A673 (cell line): ENCODE data around the gene KIF7. TPM values are rescaled to one million over a fixed set of nuclear protein-coding genes. Genes with fewer than 3 reads are reported as not detected.

Experiments used
- BruUV-seq: library from RNA; stranded (reverse); fragments of 400-500 nt; replicated peaks from 2 replicates; lab custom pipeline; 2021; lab: Mats Ljungman, UMichigan
- CTCF ChIA-PET: fragments of 300-600 bp; sonication (Branson Sonifier 250); formaldehyde crosslinking; loops from one replicate; lab custom pipeline; 2022; ENCODE audit warnings: antibody characterized with exemption; lab: Charles Lee
- POLR2A ChIA-PET: fragments of 300-600 bp; sonication (Branson Sonifier 250); formaldehyde crosslinking; loops from one replicate; lab custom pipeline; 2022; ENCODE audit warnings: antibody characterized with exemption; ENCODE audit not compliant: low non-redundant PET; lab: Charles Lee
- DNase-seq: peaks from one replicate; pipeline ENCODE4 v3.0.0-alpha.2; 2015; ENCODE audit warnings: low spot score
- H3K27ac ChIP-seq: fragments of 200-600 bp; sonication (generic); 2 replicates; pipeline ENCODE4 v1.5.1; 2016; ENCODE audit warnings: mixed run types, low read depth, mild to moderate bottlenecking, mixed read lengths, antibody characterized with exemption, low read length; ENCODE audit not compliant: poor library complexity, severe bottlenecking
- H3K27me3 ChIP-seq: fragments of 200-600 bp; sonication (generic); replicated peaks from 2 replicates; pipeline ENCODE4 v1.6.1; 2017; ENCODE audit warnings: mixed run types, low read depth, mild to moderate bottlenecking, mixed read lengths, antibody characterized with exemption, low read length; ENCODE audit not compliant: insufficient read depth, poor library complexity
- H3K36me3 ChIP-seq: fragments of 200-600 bp; sonication (generic); 2 replicates; pipeline ENCODE4 v1.6.1; 2016; ENCODE audit warnings: mixed run types, mild to moderate bottlenecking, mixed read lengths, antibody characterized with exemption, low read length; ENCODE audit not compliant: insufficient read depth, poor library complexity, severe bottlenecking
- H3K4me1 ChIP-seq: fragments of 200-600 bp; sonication (generic); 2 replicates; pipeline ENCODE4 v1.6.1; 2017; ENCODE audit warnings: mixed run types, mild to moderate bottlenecking, mixed read lengths, antibody characterized with exemption, low read length; ENCODE audit not compliant: insufficient read depth, poor library complexity, severe bottlenecking
- H3K4me3 ChIP-seq: fragments of 200-600 bp; sonication (generic); 2 replicates; pipeline ENCODE4 v1.5.1; 2016; ENCODE audit warnings: low read depth, mixed run types, mild to moderate bottlenecking, mixed read lengths, low read length; ENCODE audit not compliant: poor library complexity, severe bottlenecking
- H3K9me3 ChIP-seq: fragments of 200-600 bp; sonication (generic); 2 replicates; pipeline ENCODE4 v1.6.1; 2016; ENCODE audit warnings: mixed run types, low read depth, mild to moderate bottlenecking, mixed read lengths, antibody characterized with exemption, low read length; ENCODE audit not compliant: poor library complexity, severe bottlenecking
- CTCF ChIP-seq: fragments of 300-800, 200-600 bp; sonication (generic); conservative IDR thresholded peaks from 2 replicates; pipeline ENCODE4 v1.5.1; 2017; ENCODE audit warnings: low read depth, mild to moderate bottlenecking, antibody characterized with exemption, low read length, moderate library complexity, mixed read lengths
- EZH2 ChIP-seq: fragments of 200-600 bp; sonication (generic); IDR thresholded peaks from 2 replicates; pipeline ENCODE4 v1.6.1; 2017; ENCODE audit warnings: borderline replicate concordance, low read depth, mild to moderate bottlenecking, mixed read lengths, antibody characterized with exemption, low read length; ENCODE audit not compliant: poor library complexity, severe bottlenecking
- intact Hi-C: fragments of 100-400 bp; cut with micrococcal nuclease; formaldehyde crosslinking; loops from one replicate; pipeline ENCODE4 v1.10.0; 2022; ENCODE audit not compliant: unreplicated experiment
- total RNA-seq: library from RNA; stranded (reverse); gene quantifications from 2 replicates; pipeline ENCODE4 v1.2.3, GENCODE V29; 2021

The KIF7 gene
- total RNA-seq, 1 experiment from 2014 or later = 9.5 TPM

GRCh38 chr15:89640245-89640644 is 15.0 kb downstream of the KIF7 start:
- BruUV-seq = no TSS peak
- DNase-seq = no peak
- no peaks in the 10 kb centered on the region for H3K4me1 ChIP-seq
- no peak overlapping the region for H3K4me3 ChIP-seq
- H3K27me3 ChIP-seq = no peaks in the 10 kb centered on the region
- no peaks in the 10 kb centered on the region for H3K36me3 ChIP-seq
- no peak overlapping the region for H3K27ac ChIP-seq
- TF ChIP-seq EZH2 = no peak
- no peak for TF ChIP-seq CTCF
- ChIA-PET POLR2A (no interaction called here), CTCF (no interaction called here)
- H3K9me3 ChIP-seq = no peaks in the 10 kb centered on the region
- intact Hi-C loops = no loop called here

- POLR2A ChIA-PET = no interaction called here
- peaks cover 51% of the 10 kb centered on the region for H3K36me3 ChIP-seq
- DNase-seq = no peak
These were observed 21.7 kb downstream of the KIF7 start for GRCh38 chr15:89633585-89633984.

GRCh38 chr15:89632563-89633430 is 22.5 kb downstream of the KIF7 start:
- Histone ChIP-seq H3K27ac (no peak overlapping the region), H3K27me3 (no peaks in the 10 kb centered on the region), H3K36me3 (peaks cover 59% of the 10 kb centered on the region), H3K4me3 (no peak overlapping the region), H3K4me1 (no peaks in the 10 kb centered on the region), H3K9me3 (peaks cover 9% of the 10 kb centered on the region)
- intact Hi-C loops = no loop called here
- ChIA-PET POLR2A (no interaction called here), CTCF (no interaction called here)
- no TSS peak for BruUV-seq
- DNase-seq = no peak
- no peak for TF ChIP-seq CTCF
- no peak for TF ChIP-seq EZH2

More at GRCh38 chr15:89633585-89633984, 21.7 kb downstream of the KIF7 start:
- BruUV-seq = no TSS peak
- TF ChIP-seq CTCF (no peak), EZH2 (no peak)
- CTCF ChIA-PET = no interaction called here
- intact Hi-C loops = no loop called here
- no peak overlapping the region for H3K4me3 ChIP-seq
- H3K27me3 ChIP-seq = no peaks in the 10 kb centered on the region
- H3K4me1 ChIP-seq = no peaks in the 10 kb centered on the region
- H3K9me3 ChIP-seq = peaks cover 9% of the 10 kb centered on the region
- no peak overlapping the region for H3K27ac ChIP-seq
